TTC549 (cell line): ENCODE results near the gene ADARB2.

ENCODE experiments used
- FAIRE-seq: peaks from 2 replicates; lab custom pipeline; 2012; peaks lifted over from hg19 to GRCh38; lab: Jason Lieb, UNC

ADARB2 gene

DNA sequence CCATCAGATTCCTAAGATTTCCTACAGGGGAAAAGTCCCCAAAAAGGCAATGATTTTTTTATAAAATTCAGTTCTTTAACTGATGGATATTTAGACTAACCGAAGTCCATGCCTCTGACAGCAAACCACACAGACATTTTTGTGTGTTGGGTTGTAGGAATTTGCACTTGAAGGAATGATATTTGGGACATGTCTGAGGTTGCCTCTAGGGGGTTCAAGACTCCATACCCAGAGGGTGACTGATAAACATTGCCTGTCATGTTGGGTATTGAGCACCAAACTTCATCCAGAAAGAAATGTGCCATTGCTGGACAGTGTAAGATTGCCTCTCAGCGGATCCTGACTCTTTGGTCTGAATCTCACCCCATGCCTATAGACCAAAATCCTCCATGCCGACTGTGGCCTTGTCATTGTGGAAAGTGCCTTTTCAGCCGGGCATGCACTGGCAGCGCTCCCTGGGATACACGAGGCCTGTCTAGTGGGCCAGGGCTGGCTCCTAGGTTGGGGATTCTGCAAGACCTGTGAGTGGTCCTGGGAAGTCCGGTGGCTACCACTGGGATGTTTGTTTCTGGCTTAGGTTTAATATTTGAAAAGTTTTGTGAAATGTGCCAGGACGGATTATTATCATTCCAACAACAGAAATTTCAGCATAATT, 428.2 kb downstream of the ADARB2 start:
- no peak for FAIRE-seq

- no peak for FAIRE-seq
Measured at GRCh38 chr10:1308173-1308961, 429.0 kb downstream of the ADARB2 start.

- FAIRE-seq, result no peak
Measured at GRCh38 chr10:1301143-1301542, 436.2 kb downstream of the ADARB2 start.

DNA sequence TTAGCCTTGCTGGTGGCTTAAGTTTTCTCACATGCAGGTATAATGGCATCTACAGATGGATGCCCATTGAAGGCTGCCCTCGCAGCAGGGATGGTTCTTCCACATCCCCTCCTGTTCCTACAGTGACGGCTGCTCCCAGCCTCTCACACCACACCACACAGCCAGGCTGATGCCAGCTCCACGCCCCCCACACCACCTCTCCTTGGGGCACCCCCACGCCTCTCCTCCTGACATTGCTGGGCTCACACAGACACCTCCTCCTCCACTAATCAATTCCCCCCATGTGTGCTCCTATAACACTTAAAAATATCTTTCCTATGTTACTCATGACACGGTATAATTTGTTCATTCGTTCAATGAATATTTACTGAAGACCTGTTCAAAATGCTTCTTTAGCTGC, 437.1 kb downstream of the ADARB2 start:
- no peak for FAIRE-seq

GRCh38 chr10:1299041-1299726, 438.1 kb downstream of the ADARB2 start:
- FAIRE-seq, result no peak

DNA sequence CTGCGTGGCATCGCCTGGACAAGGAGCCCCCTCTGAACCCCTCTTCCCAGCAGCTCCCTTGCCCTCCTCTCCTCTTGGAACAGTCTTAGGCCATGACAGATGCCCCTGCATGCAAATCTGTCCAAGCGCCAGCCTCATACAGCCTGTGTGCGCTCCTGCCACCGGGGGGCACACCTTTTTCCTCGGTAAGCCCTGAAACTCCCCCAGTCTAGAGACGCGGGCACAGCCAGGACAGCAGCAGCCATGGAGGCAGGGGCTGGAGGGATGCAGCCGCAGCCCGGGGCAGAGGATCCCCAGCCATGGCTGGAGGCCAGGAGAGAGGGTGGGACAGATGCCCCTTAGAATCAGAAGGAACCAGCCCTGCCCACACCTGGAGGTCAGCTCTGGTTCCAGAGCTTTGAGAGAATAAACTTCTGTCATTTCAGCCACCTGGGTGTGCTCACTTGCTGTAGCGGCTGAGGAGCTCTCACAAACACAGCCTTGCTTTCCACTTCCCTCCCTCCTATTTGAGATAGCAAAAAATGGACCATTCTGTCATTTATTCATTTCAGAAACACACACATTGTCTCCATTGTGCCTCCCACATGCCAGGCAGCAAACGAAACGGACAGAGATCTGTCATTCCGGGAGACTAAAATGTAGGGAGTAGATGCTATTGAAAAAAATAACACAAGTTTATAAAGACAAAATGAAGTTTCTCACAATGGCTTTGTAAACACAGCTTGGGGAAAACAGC, 439.6 kb downstream of the ADARB2 start:
- no peak for FAIRE-seq

- no peak for FAIRE-seq
Measured at GRCh38 chr10:1295756-1296480, 441.4 kb downstream of the ADARB2 start.

DNA sequence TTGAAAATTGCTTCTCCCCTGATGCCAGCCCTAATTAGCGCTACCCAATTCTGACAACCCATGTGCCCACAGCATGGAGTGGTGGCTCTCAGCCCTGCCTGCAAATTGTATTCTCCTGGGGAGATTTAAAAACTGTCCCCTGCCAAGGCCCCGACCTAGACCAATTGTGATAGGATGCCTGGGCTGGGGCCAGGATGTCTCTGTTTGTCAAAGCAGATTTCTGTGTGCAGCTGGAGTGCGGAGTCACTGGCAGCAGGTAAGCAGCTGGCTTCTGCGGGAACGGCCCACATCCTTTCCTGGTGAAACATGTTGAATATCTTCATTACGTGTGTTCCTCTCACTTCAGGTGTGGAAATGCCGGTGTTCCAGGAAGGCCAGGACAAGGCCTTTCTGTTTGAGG, 442.6 kb downstream of the ADARB2 start:
- FAIRE-seq, result no peak

DNA sequence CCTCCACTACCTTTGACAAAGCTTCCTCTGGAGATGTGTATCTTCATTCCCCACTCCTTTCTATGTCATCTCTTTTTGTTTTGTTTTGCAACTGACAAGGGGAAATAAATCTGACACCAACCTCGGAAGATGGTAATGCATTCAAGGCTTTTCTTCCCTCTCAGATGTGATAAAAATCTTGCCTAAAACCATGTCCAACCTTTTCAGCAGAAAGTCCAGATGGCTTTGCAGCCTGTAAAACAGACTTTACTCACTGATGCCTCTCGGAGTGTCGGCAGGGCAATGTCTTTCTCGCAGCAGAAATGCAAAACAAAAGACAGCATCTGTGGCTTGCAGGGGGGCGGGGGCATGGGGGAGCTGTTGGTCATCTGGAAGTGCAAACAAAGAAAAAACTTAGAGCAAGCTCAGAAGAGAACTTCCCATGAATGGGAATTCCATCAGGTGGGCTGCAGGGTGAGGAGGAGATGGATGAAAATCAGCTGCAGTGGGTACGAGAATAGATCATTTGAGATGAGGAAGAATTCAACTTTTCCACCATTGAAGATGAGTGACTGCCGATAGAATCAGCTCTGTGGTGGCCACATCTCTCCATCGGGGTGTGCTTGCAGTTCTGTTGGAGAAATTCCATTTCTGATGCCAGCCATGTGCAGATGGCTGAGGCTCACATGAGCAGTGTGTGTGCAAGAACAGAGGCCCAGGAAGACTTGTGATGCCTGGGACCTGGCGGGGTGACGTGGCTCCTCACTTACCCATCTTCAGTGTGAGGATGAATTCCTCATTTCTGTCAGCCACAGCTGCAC, 443.5 kb downstream of the ADARB2 start:
- no peak for FAIRE-seq

- FAIRE-seq, result no peak
Measured at GRCh38 chr10:1293157-1293556, 444.2 kb downstream of the ADARB2 start.

- FAIRE-seq, result no peak
Measured at GRCh38 chr10:1292611-1293031, 444.7 kb downstream of the ADARB2 start.

DNA sequence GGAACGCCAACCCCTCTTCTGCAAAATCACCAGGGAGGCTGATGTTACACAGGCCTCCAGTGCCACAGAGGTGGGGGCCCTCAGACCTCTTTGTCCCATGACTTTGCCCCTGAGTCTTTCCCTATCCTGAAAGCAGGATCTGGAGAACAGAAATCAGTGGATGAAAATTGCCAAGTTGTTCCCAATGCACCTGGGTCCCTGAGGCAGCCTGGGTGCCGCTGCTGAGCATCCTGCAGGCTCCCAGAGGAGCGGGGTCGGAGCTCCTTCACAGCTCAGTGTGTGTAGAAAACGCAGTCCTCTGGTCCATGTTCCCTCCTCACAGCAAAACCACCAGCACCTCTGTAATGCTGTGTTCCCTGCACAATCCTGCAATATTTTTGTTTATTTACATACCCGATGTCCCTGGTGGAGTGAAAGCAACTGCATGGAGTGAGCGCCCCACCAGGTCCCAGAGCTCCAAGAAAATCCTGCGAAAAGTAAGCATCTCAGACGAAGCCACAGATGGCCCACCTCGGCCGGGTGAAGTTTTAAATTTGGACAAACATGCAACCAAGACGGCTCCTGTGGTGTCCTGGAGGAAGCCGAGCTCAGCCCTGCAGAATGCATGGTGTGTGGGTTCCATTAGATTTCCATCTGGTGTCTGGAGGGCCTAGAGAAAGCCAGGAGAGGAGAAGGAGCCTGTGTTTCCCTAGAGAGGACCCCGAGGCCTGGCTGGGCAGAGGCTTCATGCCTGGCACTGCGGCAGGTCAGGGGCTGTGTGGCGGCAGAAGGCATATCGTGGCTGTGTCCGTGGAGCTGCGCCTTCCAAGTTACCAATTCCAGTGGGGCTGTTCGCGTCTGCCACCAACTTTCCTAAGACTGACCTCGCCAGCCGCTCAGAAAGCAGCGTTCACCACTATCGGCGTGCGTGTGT, 445.9 kb downstream of the ADARB2 start:
- FAIRE-seq, result no peak

- FAIRE-seq, result no peak
Measured at GRCh38 chr10:1290071-1290471, 447.3 kb downstream of the ADARB2 start.

DNA sequence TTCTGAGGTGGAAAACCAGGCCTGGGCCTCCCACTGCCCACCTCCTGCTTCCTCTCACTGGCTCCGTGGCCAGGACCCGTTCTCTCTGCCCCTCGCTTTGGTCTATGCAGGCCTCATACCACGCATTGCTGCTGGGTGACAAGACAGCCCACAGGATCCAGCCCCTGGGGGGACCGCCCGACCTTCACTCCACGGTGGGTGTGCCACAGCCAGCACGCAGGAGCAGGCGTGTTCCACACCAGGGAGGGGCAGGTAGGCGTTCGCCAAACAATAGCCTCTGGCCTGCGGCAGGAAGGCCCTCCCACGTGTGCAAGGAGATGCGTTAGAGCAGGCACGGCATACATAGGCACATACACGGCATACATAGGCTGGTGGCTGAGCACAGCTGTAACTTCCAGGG, 447.7 kb downstream of the ADARB2 start:
- no peak for FAIRE-seq

DNA sequence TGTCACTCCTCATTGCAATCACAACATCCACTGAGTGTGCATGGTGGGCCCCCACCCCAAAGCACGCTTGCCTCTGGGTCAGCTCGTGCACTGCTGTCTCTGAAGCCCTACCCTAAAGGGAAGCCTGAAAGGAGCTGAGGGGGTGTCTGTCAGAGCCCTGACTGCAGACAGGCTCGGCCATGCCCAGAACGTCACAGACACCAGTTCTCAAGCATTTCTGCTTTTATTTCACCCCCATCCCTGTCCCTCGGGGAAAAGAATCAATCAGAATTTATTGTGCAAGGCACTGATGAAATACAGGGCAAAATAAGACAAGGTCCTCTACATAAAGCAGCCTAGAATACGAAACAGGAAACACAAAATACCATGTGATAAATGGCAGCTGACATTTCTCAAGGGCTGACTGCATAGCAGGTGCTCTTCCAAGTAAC, 449.3 kb downstream of the ADARB2 start:
- FAIRE-seq, result no peak

GRCh38 chr10:1287487-1287886, 449.8 kb downstream of the ADARB2 start:
- FAIRE-seq, result no peak

- no peak for FAIRE-seq
Measured at GRCh38 chr10:1284076-1284475, 453.2 kb downstream of the ADARB2 start.

DNA sequence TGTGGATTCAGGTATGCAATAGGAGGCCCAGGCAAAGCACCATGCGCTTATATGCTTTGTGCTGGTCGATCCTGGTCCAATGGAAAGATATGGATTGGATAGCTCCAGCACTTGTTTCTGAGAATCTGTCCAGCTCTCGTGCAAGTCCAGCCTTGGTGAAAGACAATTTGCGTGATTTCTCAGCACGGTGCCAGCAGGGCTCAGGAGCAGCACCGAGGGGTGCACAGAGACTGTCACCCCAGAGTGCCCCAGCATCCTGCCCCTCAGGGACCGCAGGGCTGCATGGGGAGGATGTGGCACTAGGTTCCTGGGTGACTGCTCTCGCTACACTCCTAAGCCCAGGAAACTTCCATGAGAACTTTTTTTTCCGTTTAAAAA, 455.9 kb downstream of the ADARB2 start:
- FAIRE-seq, result no peak

GRCh38 chr10:1280466-1281404, 456.6 kb downstream of the ADARB2 start:
- FAIRE-seq, result no peak
